NOMO-1 treated with dmso at 0.1 percent for 144 hours (cell line): ENCODE results near the gene SARDH.

ENCODE experiments used
- DNase-seq: peaks from one replicate; lab custom pipeline; 2025; ENCODE audit not compliant: unreplicated experiment; lab: John Stamatoyannopoulos, UW

Gene SARDH

GRCh38 chr9:133735415-133735775 lies 2.8 kb downstream of the SARDH start:
- no peak for DNase-seq

GRCh38 chr9:133734590-133735414 lies 3.4 kb downstream of the SARDH start:
- no peak for DNase-seq

GRCh38 chr9:133733796-133734533 lies 4.2 kb downstream of the SARDH start:
- no peak for DNase-seq

- no peak for DNase-seq
Measured at GRCh38 chr9:133733421-133733795, 4.7 kb downstream of the SARDH start.

- no peak for DNase-seq
Measured at GRCh38 chr9:133732639-133733408, 5.3 kb downstream of the SARDH start.

GRCh38 chr9:133731876-133732638 lies 6.1 kb downstream of the SARDH start:
- no peak for DNase-seq

- no peak for DNase-seq
Measured at GRCh38 chr9:133730994-133731715, 7.0 kb downstream of the SARDH start.

- no peak for DNase-seq
Measured at GRCh38 chr9:133729617-133730281, 8.4 kb downstream of the SARDH start.

GRCh38 chr9:133728856-133729616 lies 9.1 kb downstream of the SARDH start:
- no peak for DNase-seq

GRCh38 chr9:133727876-133728441 lies 10.2 kb downstream of the SARDH start:
- no peak for DNase-seq

- no peak for DNase-seq
Measured at GRCh38 chr9:133727277-133727875, 10.8 kb downstream of the SARDH start.

GRCh38 chr9:133726401-133727276 lies 11.5 kb downstream of the SARDH start:
- no peak for DNase-seq

GRCh38 chr9:133725886-133726285 lies 12.3 kb downstream of the SARDH start:
- DNase-seq = no peak

- no peak for DNase-seq
Measured at GRCh38 chr9:133718563-133719315, 19.4 kb downstream of the SARDH start.

GRCh38 chr9:133717113-133718031 lies 20.8 kb downstream of the SARDH start:
- DNase-seq = no peak
